ENCODE data around the gene SLC6A4. TPM values are rescaled to one million over a fixed set of nuclear protein-coding genes. Genes with fewer than 3 reads are reported as not detected.

Gene SLC6A4
- total RNA-seq, 5 donors from 2014 or later (not counting 1 experiment from before 2014, with no cell fraction given), result 0.18 to 0.32 TPM; not detected in 3

DNA sequence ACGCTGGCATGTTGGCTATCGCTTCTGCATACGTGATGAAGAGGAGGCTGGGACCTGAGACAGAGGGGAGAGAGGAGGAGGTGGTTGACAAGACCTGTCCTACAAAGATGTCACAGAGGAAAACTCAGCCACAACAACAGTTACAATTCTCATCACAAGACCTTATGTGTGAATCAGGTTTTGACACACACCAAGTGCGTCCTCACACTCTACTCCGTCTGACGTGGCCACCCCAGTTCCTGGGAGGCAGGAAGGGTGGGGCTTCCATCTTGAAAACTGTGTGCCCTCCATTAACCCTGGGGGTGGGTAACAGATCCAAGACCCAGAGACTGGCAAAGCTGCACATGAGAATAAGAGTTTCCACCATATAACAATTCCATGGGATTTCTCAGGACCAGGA is 24.1 kb downstream of the SLC6A4 start:
- no peak overlapping the region for H3K4me3 Mint-ChIP-seq
- H3K9me3 Mint-ChIP-seq, result no peaks in the 10 kb centered on the region
- Histone ChIP-seq H3K9me3 (no peaks in the 10 kb centered on the region), H3K27me3 (replicated peaks in 1 of 2; ENCODE audit: control insufficient read depth in 2 of 2, extremely low read depth in 1 of 2, insufficient read depth in 2 of 2, low read length in 1 of 2) (peaks cover 0 to 22% of the 10 kb centered on the region in 2 experiments), H3K4me3 (ENCODE audit: control insufficient read depth in 1 of 2, extremely low read depth in 1 of 2, low read length in 1 of 2) (no peak overlapping the region), H3K27ac (ENCODE audit: low read length) (no peak overlapping the region), H3K4me1 (ENCODE audit: control insufficient read depth in 1 of 2, extremely low read depth in 1 of 2, insufficient read depth in 2 of 2, low read length in 2 of 2) (no peaks in the 10 kb centered on the region), H3K36me3 (ENCODE audit: control insufficient read depth in 2 of 2, extremely low read depth in 1 of 2, insufficient read depth in 1 of 2, low read length in 1 of 2) (no peaks in the 10 kb centered on the region)
- H3K27ac Mint-ChIP-seq, result no peak overlapping the region
- POLR2A ChIA-PET, result no interaction called here
- no peak for ATAC-seq (replicated peaks in 1 of 4)
- CTCF ChIA-PET, result no interaction called here
- peak in 2 of 35 experiments; percentile 3 to 8 for DNase-seq
- WGBS (ENCODE audit: insufficient coverage), result no CpG with 5 or more reads among the region's 6 CpGs
- H3K36me3 Mint-ChIP-seq, result no peaks in the 10 kb centered on the region
- no peaks in the 10 kb centered on the region for H3K4me1 Mint-ChIP-seq
- peaks cover 7 to 23% of the 10 kb centered on the region in 2 donors for H3K27me3 Mint-ChIP-seq

DNA sequence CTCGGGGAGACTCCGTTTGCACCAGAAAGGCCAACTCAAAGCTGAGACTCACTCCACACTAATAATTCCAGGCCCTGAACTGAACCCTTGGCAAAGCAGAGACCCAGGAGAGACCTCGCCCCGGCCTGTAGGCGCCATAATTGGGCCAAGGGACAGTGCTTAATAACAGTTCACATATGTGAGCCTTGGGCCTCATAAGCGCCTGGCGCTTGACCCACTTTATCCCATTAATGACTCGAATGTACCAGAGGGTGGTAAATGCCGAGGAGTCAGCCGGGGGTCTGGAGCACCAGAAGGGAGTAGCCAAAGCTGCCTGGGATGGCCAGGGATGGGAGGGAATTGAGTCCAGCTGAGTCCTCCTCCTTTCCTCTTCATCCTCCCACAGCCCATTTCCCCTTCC is 24.6 kb downstream of the SLC6A4 start:
- no peaks in the 10 kb centered on the region for H3K36me3 Mint-ChIP-seq
- H3K9me3 ChIP-seq, result no peaks in the 10 kb centered on the region
- H3K27ac ChIP-seq (ENCODE audit: low read length), result no peak overlapping the region
- H3K27me3 ChIP-seq (replicated peaks in 1 of 2; ENCODE audit: control insufficient read depth in 2 of 2, extremely low read depth in 1 of 2, insufficient read depth in 2 of 2, low read length in 1 of 2), result peaks cover 0 to 22% of the 10 kb centered on the region in 2 experiments
- ChIA-PET POLR2A (no interaction called here), CTCF (no interaction called here)
- WGBS (ENCODE audit: insufficient coverage), result 94% methylated on average over 2 of the region's 10 CpGs
- H3K36me3 ChIP-seq (ENCODE audit: control insufficient read depth in 2 of 2, extremely low read depth in 1 of 2, insufficient read depth in 1 of 2, low read length in 1 of 2), result no peaks in the 10 kb centered on the region
- H3K4me3 Mint-ChIP-seq, result no peak overlapping the region
- no peaks in the 10 kb centered on the region for H3K4me1 Mint-ChIP-seq
- H3K27ac Mint-ChIP-seq, result no peak overlapping the region
- no peak overlapping the region for H3K4me3 ChIP-seq (ENCODE audit: control insufficient read depth in 1 of 2, extremely low read depth in 1 of 2, low read length in 1 of 2)
- ATAC-seq (replicated peaks in 1 of 4), result no peak
- H3K9me3 Mint-ChIP-seq, result no peaks in the 10 kb centered on the region
- no peaks in the 10 kb centered on the region for H3K4me1 ChIP-seq (ENCODE audit: control insufficient read depth in 1 of 2, extremely low read depth in 1 of 2, insufficient read depth in 2 of 2, low read length in 2 of 2)
- peaks cover 10 to 27% of the 10 kb centered on the region in 2 donors for H3K27me3 Mint-ChIP-seq
- DNase-seq, result no peak

DNA sequence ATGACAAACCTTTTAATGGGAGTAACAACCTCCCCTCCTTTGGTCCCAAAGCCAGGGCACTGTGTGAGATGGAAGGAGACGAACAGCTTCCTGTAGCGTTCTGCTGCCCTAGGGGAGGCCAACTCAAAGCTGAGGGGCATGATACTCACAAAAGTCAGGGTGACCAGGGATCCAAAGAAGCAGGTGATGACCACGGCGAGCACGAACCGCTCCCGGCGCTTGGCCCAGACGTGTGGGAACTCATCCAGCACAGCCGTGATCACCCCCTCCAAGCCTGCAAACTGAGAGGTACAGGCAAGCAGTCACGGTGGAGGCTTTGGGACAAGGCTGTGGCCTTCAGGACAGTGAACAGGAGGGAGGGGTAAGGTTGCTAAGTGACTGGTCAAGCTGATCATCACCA is 25.1 kb downstream of the SLC6A4 start:
- Mint-ChIP-seq H3K27me3 (peaks cover 10 to 30% of the 10 kb centered on the region in 2 donors), H3K4me1 (no peaks in the 10 kb centered on the region), H3K36me3 (no peaks in the 10 kb centered on the region), H3K9me3 (no peaks in the 10 kb centered on the region), H3K27ac (no peak overlapping the region), H3K4me3 (no peak overlapping the region)
- H3K4me1 ChIP-seq (ENCODE audit: control insufficient read depth in 1 of 2, extremely low read depth in 1 of 2, insufficient read depth in 2 of 2, low read length in 2 of 2), result no peaks in the 10 kb centered on the region
- H3K27me3 ChIP-seq (replicated peaks in 1 of 2; ENCODE audit: control insufficient read depth in 2 of 2, extremely low read depth in 1 of 2, insufficient read depth in 2 of 2, low read length in 1 of 2), result peaks cover 0 to 22% of the 10 kb centered on the region in 2 experiments
- H3K27ac ChIP-seq (ENCODE audit: low read length), result no peak overlapping the region
- DNase-seq, result no peak
- WGBS (ENCODE audit: insufficient coverage), result 90% methylated on average over 10 of the region's 11 CpGs
- no peak for ATAC-seq (replicated peaks in 1 of 4)
- POLR2A ChIA-PET, result no interaction called here
- H3K4me3 ChIP-seq (ENCODE audit: control insufficient read depth in 1 of 2, extremely low read depth in 1 of 2, low read length in 1 of 2), result no peak overlapping the region
- CTCF ChIA-PET, result no interaction called here
- H3K9me3 ChIP-seq, result no peaks in the 10 kb centered on the region
- H3K36me3 ChIP-seq (ENCODE audit: control insufficient read depth in 2 of 2, extremely low read depth in 1 of 2, insufficient read depth in 1 of 2, low read length in 1 of 2), result no peaks in the 10 kb centered on the region

DNA sequence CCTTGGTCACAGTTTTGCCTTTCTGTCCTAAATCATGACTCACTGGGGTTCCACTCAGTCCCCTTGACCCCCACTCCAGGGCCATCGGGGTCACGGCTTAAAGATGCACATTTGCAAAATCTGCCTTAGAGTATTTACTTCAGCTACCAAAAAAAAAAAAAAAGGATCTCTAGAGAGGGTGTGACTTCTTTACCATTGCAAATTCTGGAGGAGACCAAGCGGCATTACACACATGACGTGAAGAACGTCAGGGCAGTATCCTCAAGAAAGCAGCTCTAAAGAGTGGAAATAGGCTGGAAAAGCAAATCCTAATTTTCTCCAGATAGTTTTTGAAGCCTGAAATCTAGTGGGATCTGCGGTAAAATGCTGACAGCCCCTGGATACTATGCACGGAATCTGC is 25.6 kb downstream of the SLC6A4 start:
- WGBS (ENCODE audit: insufficient coverage), result no CpG with 5 or more reads among the region's 7 CpGs
- Histone ChIP-seq H3K4me3 (ENCODE audit: control insufficient read depth in 1 of 2, extremely low read depth in 1 of 2, low read length in 1 of 2) (no peak overlapping the region), H3K4me1 (ENCODE audit: control insufficient read depth in 1 of 2, extremely low read depth in 1 of 2, insufficient read depth in 2 of 2, low read length in 2 of 2) (no peaks in the 10 kb centered on the region), H3K36me3 (ENCODE audit: control insufficient read depth in 2 of 2, extremely low read depth in 1 of 2, insufficient read depth in 1 of 2, low read length in 1 of 2) (no peaks in the 10 kb centered on the region), H3K9me3 (no peaks in the 10 kb centered on the region), H3K27me3 (replicated peaks in 1 of 2; ENCODE audit: control insufficient read depth in 2 of 2, extremely low read depth in 1 of 2, insufficient read depth in 2 of 2, low read length in 1 of 2) (peaks cover 0 to 22% of the 10 kb centered on the region in 2 experiments), H3K27ac (ENCODE audit: low read length) (no peak overlapping the region)
- H3K9me3 Mint-ChIP-seq, result no peaks in the 10 kb centered on the region
- CTCF ChIA-PET, result no interaction called here
- H3K4me1 Mint-ChIP-seq, result no peaks in the 10 kb centered on the region
- H3K27me3 Mint-ChIP-seq, result peaks cover 10 to 31% of the 10 kb centered on the region in 2 donors
- H3K36me3 Mint-ChIP-seq, result no peaks in the 10 kb centered on the region
- POLR2A ChIA-PET, result no interaction called here
- H3K4me3 Mint-ChIP-seq, result no peak overlapping the region
- DNase-seq (no peak), ATAC-seq (replicated peaks in 1 of 4) (no peak)
- H3K27ac Mint-ChIP-seq, result no peak overlapping the region

DNA sequence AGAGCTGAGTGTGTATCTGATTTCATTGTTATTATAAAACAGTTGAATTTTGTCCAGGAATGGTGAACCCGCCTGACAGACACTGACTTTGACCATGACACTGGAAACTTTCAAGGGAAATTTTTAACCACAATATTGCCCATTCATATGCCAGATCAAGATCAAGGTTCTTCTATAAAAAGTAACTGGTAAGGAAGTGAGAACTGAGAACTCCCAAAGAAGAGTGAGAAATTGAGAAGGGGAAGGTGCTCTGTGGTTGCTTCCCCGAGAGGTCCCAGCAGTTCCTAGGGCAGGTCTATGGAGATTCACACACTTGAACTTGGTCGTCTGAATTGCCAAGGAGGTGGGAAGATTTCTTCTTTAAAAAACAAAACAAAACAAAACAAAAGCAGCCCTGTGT is 27.3 kb downstream of the SLC6A4 start:
- Histone ChIP-seq H3K4me1 (ENCODE audit: control insufficient read depth in 1 of 2, extremely low read depth in 1 of 2, insufficient read depth in 2 of 2, low read length in 2 of 2) (no peaks in the 10 kb centered on the region), H3K27me3 (replicated peaks in 1 of 2; ENCODE audit: control insufficient read depth in 2 of 2, extremely low read depth in 1 of 2, insufficient read depth in 2 of 2, low read length in 1 of 2) (peaks cover 0 to 29% of the 10 kb centered on the region in 2 experiments), H3K4me3 (ENCODE audit: control insufficient read depth in 1 of 2, extremely low read depth in 1 of 2, low read length in 1 of 2) (no peak overlapping the region), H3K9me3 (no peaks in the 10 kb centered on the region), H3K36me3 (ENCODE audit: control insufficient read depth in 2 of 2, extremely low read depth in 1 of 2, insufficient read depth in 1 of 2, low read length in 1 of 2) (no peaks in the 10 kb centered on the region), H3K27ac (ENCODE audit: low read length) (no peak overlapping the region)
- no CpG with 5 or more reads among the region's 3 CpGs for WGBS (ENCODE audit: insufficient coverage)
- ATAC-seq (replicated peaks in 1 of 4) (no peak), DNase-seq (no peak)
- CTCF ChIA-PET, result no interaction called here
- H3K9me3 Mint-ChIP-seq, result no peaks in the 10 kb centered on the region
- no peaks in the 10 kb centered on the region for H3K36me3 Mint-ChIP-seq
- no peak overlapping the region for H3K27ac Mint-ChIP-seq
- H3K27me3 Mint-ChIP-seq, result peaks cover 12 to 44% of the 10 kb centered on the region in 2 donors
- H3K4me1 Mint-ChIP-seq, result no peaks in the 10 kb centered on the region
- no peak overlapping the region for H3K4me3 Mint-ChIP-seq
- POLR2A ChIA-PET, result no interaction called here

DNA sequence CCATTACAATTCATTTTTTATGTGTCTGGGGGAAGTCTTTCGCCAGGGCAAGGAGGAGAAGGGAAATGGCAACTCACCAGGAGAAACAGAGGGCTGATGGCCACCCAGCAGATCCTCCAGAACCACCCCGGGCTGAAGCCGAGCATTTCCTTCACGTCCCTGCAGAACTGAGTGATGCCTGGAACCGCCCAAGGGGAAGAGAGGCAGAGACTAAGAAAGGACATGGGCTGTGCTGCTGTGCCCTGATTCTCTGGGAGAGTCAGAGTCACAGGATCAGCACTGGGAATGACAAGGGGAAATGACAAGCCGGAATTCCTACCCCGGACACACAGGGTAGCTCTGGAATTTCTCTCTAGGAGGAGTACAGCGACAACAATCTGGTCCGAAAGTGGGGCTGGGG is 27.8 kb downstream of the SLC6A4 start:
- ATAC-seq (replicated peaks in 1 of 4) (no peak), DNase-seq (no peak)
- H3K4me1 Mint-ChIP-seq, result no peaks in the 10 kb centered on the region
- no peak overlapping the region for H3K27ac Mint-ChIP-seq
- no peaks in the 10 kb centered on the region for H3K9me3 Mint-ChIP-seq
- Histone ChIP-seq H3K36me3 (ENCODE audit: control insufficient read depth in 2 of 2, extremely low read depth in 1 of 2, insufficient read depth in 1 of 2, low read length in 1 of 2) (no peaks in the 10 kb centered on the region), H3K27me3 (replicated peaks in 1 of 2; ENCODE audit: control insufficient read depth in 2 of 2, extremely low read depth in 1 of 2, insufficient read depth in 2 of 2, low read length in 1 of 2) (peaks cover 0 to 26% of the 10 kb centered on the region in 2 experiments), H3K4me1 (ENCODE audit: control insufficient read depth in 1 of 2, extremely low read depth in 1 of 2, insufficient read depth in 2 of 2, low read length in 2 of 2) (no peaks in the 10 kb centered on the region), H3K27ac (ENCODE audit: low read length) (no peak overlapping the region), H3K4me3 (ENCODE audit: control insufficient read depth in 1 of 2, extremely low read depth in 1 of 2, low read length in 1 of 2) (no peak overlapping the region), H3K9me3 (no peaks in the 10 kb centered on the region)
- ChIA-PET CTCF (no interaction called here), POLR2A (no interaction called here)
- H3K4me3 Mint-ChIP-seq, result no peak overlapping the region
- 80% methylated on average over 6 of the region's 9 CpGs for WGBS (ENCODE audit: insufficient coverage)
- H3K36me3 Mint-ChIP-seq, result no peaks in the 10 kb centered on the region
- peaks cover 17 to 49% of the 10 kb centered on the region in 2 donors for H3K27me3 Mint-ChIP-seq

DNA sequence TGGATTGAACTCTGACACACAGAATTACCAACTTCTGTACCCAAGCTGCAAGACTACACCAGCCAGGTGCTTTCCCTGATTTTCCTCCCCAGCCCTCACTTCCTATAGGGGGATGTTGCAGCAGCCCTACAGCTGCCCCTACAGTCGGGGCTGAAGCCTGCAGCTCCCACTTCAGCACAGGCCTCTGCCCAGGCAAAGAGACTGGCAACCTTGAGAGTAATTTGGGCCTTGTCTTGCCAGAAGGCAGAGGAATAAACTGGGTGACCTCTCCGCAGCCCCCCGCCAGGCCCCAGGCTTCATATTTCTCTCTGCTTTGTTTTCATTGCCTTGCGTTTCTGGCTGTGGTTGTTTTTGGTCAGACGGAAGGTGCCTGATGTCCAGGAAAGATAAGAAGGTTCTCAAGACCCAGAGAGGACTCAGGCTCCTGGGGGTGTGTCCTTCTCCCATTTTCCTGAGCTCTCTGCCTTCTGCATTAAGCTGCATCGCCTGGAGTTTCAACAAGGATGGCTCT is 32.0 kb downstream of the SLC6A4 start:
- POLR2A ChIA-PET, result no interaction called here
- no peak for ATAC-seq (replicated peaks in 1 of 4)

More for the DNA sequence above, 32.0 kb downstream of the SLC6A4 start:
- H3K36me3 Mint-ChIP-seq, result no peaks in the 10 kb centered on the region
- no peaks in the 10 kb centered on the region for H3K4me1 Mint-ChIP-seq
- H3K9me3 Mint-ChIP-seq, result no peaks in the 10 kb centered on the region
- H3K4me3 Mint-ChIP-seq, result no peak overlapping the region
- 100% methylated on average over 1 of the region's 6 CpGs for WGBS (ENCODE audit: insufficient coverage)
- Histone ChIP-seq H3K4me3 (ENCODE audit: control insufficient read depth in 1 of 2, extremely low read depth in 1 of 2, low read length in 1 of 2) (no peak overlapping the region), H3K9me3 (no peaks in the 10 kb centered on the region), H3K27ac (ENCODE audit: low read length) (no peak overlapping the region), H3K4me1 (ENCODE audit: control insufficient read depth in 1 of 2, extremely low read depth in 1 of 2, insufficient read depth in 2 of 2, low read length in 2 of 2) (no peaks in the 10 kb centered on the region), H3K36me3 (ENCODE audit: control insufficient read depth in 2 of 2, extremely low read depth in 1 of 2, insufficient read depth in 1 of 2, low read length in 1 of 2) (no peaks in the 10 kb centered on the region), H3K27me3 (replicated peaks in 1 of 2; ENCODE audit: control insufficient read depth in 2 of 2, extremely low read depth in 1 of 2, insufficient read depth in 2 of 2, low read length in 1 of 2) (peaks cover 0 to 23% of the 10 kb centered on the region in 2 experiments)
- CTCF ChIA-PET, result no interaction called here
- DNase-seq, result no peak
- peaks cover 24 to 48% of the 10 kb centered on the region in 2 donors for H3K27me3 Mint-ChIP-seq
- H3K27ac Mint-ChIP-seq, result no peak overlapping the region

Measured in T-cell (primary cell).